Measurements from ENCODE around the gene EVPL.
"Not testable (repeated sequence)": the region's sequence is repeated elsewhere in the genome, so short reads cannot be mapped to it uniquely, and the experiment has no call there.

Gene EVPL

DNA sequence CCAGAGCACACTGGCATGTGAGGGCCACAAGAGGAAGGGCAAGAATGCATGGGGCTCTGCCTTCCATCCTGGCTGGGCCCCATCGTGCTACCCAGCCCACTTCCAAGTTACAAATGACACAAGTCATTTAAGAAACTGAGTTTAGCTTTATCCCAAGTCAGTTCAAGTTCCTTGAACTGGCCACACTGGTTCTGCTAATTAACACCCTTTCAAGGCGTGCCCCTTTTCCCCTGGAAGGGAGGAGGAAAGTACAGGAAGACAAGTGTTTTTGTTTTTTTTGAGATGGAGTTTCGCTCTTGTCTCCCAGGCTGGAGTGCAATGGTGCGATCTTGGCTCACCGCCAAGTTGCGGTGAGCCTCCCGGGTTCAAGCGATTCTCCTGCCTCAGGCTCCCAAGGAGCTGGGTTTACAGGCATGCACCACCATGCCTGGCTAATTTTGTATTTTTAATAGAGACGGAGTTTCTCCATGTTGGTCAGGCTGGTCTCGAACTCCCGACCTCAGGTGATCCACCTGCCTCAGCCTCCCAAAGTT, 17.4 kb upstream of the EVPL start:
- Histone ChIP-seq H3K36me3 (ENCODE audit: control insufficient read depth, insufficient read depth, low read length) (peaks cover 94% of the 10 kb centered on the region), H3K4me1 (ENCODE audit: control insufficient read depth, insufficient read depth, low read length) (peaks cover 14% of the 10 kb centered on the region; the same call in 1 of the 2 replicates)
- H3K9me3 ChIP-seq (ENCODE audit: control insufficient read depth, insufficient read depth, low read depth, low read length); H3K9ac ChIP-seq (ENCODE audit: low read length); H3K4me3 ChIP-seq (ENCODE audit: low read depth, low read length); H3K27me3 ChIP-seq (ENCODE audit: control insufficient read depth, insufficient read depth, low read length); H3K27ac ChIP-seq (ENCODE audit: low read depth, low read length): not testable (repeated sequence)

DNA sequence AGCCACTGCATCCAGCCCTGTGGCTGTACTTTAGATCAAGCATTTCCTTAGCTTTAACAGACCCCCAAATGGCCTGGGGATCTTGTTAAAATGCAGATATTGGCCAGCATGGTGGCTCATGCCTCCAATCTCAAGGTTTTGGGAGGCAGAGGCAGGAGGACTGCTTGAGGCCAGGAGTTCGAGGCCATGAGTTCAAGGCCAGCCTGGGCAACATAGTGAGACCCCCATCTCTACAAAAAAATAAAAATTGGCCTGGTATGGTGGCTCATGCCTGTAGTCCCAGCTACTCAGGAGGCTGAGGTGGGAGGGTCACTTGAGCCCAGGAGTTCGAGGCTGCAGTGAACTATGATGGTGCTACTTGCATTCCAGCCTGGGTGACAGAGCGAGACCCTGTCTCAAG, 15.8 kb upstream of the EVPL start:
- H3K27ac ChIP-seq (ENCODE audit: low read depth, low read length); H3K9me3 ChIP-seq (ENCODE audit: control insufficient read depth, insufficient read depth, low read depth, low read length); H3K9ac ChIP-seq (ENCODE audit: low read length); H3K4me3 ChIP-seq (ENCODE audit: low read depth, low read length); H3K27me3 ChIP-seq (ENCODE audit: control insufficient read depth, insufficient read depth, low read length): not testable (repeated sequence)
- Histone ChIP-seq H3K4me1 (ENCODE audit: control insufficient read depth, insufficient read depth, low read length) (peaks cover 10% of the 10 kb centered on the region; the same call in 1 of the 2 replicates), H3K36me3 (ENCODE audit: control insufficient read depth, insufficient read depth, low read length) (peaks cover 92% of the 10 kb centered on the region)

DNA sequence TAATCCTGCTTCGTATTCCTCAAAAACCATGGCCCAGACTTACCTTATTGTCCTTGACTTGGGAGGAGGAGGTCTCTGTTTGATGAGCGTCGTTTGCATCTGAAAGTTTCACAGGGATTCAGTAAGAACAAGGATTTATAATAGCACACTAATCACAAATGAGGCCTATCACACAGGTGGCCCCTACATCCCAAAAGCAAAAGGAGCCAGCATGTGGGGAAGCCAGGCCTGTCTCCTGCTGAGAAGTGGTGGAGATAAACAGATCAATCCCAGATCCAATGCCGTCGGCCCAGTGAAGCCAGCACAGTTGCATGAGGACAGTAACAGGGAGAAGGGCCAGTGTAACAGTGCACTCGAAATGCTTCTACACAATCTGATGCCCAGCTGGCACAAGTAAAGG, 13.3 kb upstream of the EVPL start:
- peaks cover 21% of the 10 kb centered on the region for H3K4me1 ChIP-seq (ENCODE audit: control insufficient read depth, insufficient read depth, low read length)
- H3K27me3 ChIP-seq (ENCODE audit: control insufficient read depth, insufficient read depth, low read length): no peaks in the 10 kb centered on the region
- H3K4me3 ChIP-seq (ENCODE audit: low read depth, low read length): no peak overlapping the region
- no peaks in the 10 kb centered on the region for H3K9me3 ChIP-seq (ENCODE audit: control insufficient read depth, insufficient read depth, low read depth, low read length)
- peaks cover 71% of the 10 kb centered on the region for H3K36me3 ChIP-seq (ENCODE audit: control insufficient read depth, insufficient read depth, low read length)
- H3K27ac ChIP-seq (ENCODE audit: low read depth, low read length): no peak overlapping the region
- no peak overlapping the region for H3K9ac ChIP-seq (ENCODE audit: low read length)

DNA sequence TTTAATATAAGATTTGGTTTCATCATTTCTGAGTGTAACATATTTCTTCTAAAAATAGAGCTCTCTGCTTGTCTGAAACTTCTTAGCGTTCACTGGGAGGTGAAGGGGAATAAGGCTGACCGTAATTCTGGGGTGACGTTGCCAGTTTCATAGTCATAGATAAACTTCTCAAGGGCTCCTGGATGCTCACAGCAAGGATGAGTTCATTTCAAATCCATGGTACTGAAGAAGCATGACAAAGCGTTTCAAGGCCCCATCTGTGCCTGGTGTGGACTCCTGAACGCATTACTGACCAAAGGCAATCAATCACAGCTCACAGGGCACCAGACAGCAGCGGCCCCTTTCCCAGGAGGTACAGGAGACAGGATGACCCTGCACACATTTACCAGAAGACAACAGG, 12.0 kb upstream of the EVPL start:
- Histone ChIP-seq H3K27me3 (ENCODE audit: control insufficient read depth, insufficient read depth, low read length) (no peaks in the 10 kb centered on the region), H3K27ac (ENCODE audit: low read depth, low read length) (no peak overlapping the region), H3K9me3 (ENCODE audit: control insufficient read depth, insufficient read depth, low read depth, low read length) (no peaks in the 10 kb centered on the region), H3K9ac (ENCODE audit: low read length) (no peak overlapping the region), H3K4me3 (ENCODE audit: low read depth, low read length) (no peak overlapping the region), H3K4me1 (ENCODE audit: control insufficient read depth, insufficient read depth, low read length) (peaks cover 21% of the 10 kb centered on the region), H3K36me3 (ENCODE audit: control insufficient read depth, insufficient read depth, low read length) (peaks cover 58% of the 10 kb centered on the region)

DNA sequence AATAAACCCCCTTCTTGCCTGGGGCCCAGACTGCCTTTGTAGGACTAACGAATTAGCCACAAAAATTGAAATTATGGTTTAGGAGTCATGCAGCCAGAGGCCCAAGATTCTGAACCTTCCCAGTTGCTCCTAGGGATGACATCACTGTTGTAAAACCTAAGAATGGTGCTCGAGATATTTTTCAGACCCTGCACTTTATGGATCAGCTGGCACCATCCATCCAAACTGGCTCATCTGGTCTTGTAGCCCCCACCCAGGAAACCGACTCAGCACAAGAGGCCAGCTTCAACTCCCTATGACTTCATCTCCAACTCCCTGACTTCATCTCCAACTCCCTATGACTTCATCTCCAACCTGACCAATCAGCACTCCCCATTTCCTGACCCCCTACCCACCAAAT, 10.9 kb upstream of the EVPL start:
- peaks cover 48% of the 10 kb centered on the region for H3K36me3 ChIP-seq (ENCODE audit: control insufficient read depth, insufficient read depth, low read length)
- no peak overlapping the region for H3K9ac ChIP-seq (ENCODE audit: low read length)
- peaks cover 21% of the 10 kb centered on the region for H3K4me1 ChIP-seq (ENCODE audit: control insufficient read depth, insufficient read depth, low read length)
- no peaks in the 10 kb centered on the region for H3K27me3 ChIP-seq (ENCODE audit: control insufficient read depth, insufficient read depth, low read length)
- H3K4me3 ChIP-seq (ENCODE audit: low read depth, low read length): no peak overlapping the region
- H3K27ac ChIP-seq (ENCODE audit: low read depth, low read length): no peak overlapping the region
- H3K9me3 ChIP-seq (ENCODE audit: control insufficient read depth, insufficient read depth, low read depth, low read length): peaks cover 4% of the 10 kb centered on the region; the same call in 1 of the 2 replicates

DNA sequence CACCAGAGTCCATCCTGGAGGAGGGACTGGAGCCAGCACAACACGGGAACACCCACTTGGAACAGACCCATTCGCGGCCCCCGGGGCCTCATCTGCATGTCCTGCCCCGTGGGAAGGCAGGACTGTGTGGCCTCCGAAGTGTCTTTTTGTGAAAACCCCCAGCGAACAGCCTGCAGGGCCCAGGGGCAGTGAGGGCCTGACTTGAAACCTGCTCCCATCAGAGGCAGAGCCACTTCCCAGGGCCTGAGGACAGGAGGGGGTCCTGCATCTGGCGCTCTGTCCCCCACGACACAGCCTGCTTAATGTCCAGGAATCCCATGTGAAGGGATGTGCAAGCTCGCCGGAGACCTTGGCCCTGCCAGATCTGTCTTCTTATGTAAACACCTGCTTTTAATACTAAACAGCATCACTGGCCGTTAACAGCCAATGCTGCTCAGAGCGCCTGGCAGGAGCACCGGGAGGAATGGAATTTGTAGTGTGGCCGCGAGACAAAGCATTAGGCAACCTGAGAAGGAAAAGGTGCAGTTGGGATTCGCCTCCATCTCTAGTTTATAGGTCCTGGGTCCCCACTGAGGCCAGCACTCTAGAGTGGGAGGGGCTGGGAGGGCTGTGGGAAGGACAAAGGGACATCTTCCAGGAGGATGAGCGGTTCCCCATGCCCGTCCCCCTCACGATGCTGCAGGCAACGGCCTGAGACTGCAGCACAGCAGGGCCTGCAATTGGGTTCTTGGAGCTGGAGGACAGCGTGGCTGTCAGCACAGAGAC, 9.6 kb upstream of the EVPL start:
- H3K9ac ChIP-seq (ENCODE audit: low read length): no peak overlapping the region
- no peak overlapping the region for H3K27ac ChIP-seq (ENCODE audit: low read depth, low read length)
- H3K9me3 ChIP-seq (ENCODE audit: control insufficient read depth, insufficient read depth, low read depth, low read length): peaks cover 5% of the 10 kb centered on the region; the same call in 1 of the 2 replicates
- peaks cover 21% of the 10 kb centered on the region for H3K4me1 ChIP-seq (ENCODE audit: control insufficient read depth, insufficient read depth, low read length)
- peaks cover 37% of the 10 kb centered on the region for H3K36me3 ChIP-seq (ENCODE audit: control insufficient read depth, insufficient read depth, low read length)
- no peak overlapping the region for H3K4me3 ChIP-seq (ENCODE audit: low read depth, low read length)
- H3K27me3 ChIP-seq (ENCODE audit: control insufficient read depth, insufficient read depth, low read length): no peaks in the 10 kb centered on the region

DNA sequence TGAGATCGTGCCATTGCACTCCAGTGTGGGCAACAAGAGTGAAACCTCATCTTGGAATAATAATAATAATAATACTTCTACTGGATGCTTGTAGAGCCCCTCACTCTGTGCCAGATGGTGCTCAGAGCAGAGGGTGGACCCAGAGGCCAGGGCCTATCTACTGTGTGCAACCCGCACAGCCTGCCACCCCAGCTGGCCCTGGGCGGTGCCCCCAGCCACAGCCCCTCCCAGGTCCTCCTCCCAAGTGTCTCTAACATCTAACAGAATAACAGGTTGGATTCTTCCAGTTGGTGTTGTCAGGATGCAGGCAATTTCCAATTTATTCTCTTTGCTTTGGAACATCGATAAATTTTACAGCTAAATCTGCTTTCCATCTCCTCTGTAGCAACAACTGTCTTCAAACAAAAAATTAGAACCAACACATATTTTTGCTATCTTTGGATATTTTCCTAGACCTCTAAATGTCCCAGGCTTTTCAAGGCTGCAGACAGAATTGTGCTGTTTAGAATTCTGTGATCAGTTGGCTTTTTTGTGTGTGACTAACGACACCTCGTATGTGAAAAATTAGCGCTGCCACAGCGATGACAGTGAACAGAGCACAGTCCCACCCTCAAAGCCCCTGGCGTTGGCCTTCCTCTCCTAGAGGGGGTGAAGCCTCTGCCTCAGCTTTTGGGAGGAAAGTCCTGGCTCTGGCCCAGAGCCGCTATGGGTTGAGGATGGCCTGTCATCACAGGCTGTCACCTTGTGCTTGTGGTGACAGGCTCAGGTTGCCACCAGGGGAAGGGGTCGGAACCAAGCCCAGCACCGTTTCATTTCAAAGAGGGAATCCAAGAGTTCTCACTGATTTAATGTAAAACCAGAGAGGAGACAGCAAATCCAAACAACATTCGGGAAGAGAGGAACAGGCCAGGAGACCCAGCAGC, 7.6 kb upstream of the EVPL start:
- H3K9me3 ChIP-seq (ENCODE audit: control insufficient read depth, insufficient read depth, low read depth, low read length): peaks cover 5% of the 10 kb centered on the region; the same call in 1 of the 2 replicates
- H3K9ac ChIP-seq (ENCODE audit: low read length): no peak overlapping the region
- no peak overlapping the region for H3K27ac ChIP-seq (ENCODE audit: low read depth, low read length)
- H3K27me3 ChIP-seq (ENCODE audit: control insufficient read depth, insufficient read depth, low read length): no peaks in the 10 kb centered on the region
- peaks cover 17% of the 10 kb centered on the region for H3K36me3 ChIP-seq (ENCODE audit: control insufficient read depth, insufficient read depth, low read length)
- H3K4me3 ChIP-seq (ENCODE audit: low read depth, low read length): no peak overlapping the region
- peaks cover 13% of the 10 kb centered on the region for H3K4me1 ChIP-seq (ENCODE audit: control insufficient read depth, insufficient read depth, low read length)

DNA sequence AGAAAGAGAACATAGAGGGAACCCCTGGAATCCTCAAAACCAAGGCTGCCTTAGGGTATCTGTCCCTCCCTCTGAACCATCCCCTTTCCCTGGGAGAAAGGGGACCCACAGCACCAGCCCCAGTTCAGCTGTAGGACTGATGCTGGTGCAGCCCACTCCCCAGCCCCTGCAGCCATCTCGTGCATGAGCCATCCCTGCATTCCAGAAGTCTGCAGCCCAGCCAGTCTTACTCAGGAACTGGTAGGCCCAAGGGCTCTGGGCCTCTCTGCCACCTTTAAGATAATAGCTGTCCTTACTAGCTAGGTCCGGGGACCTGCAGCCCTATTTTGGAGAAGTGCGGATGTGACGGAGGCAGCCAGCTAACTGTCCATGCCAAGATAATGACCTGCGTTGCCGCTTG, 6.0 kb upstream of the EVPL start:
- H3K4me3 ChIP-seq (ENCODE audit: low read depth, low read length): no peak overlapping the region

DNA sequence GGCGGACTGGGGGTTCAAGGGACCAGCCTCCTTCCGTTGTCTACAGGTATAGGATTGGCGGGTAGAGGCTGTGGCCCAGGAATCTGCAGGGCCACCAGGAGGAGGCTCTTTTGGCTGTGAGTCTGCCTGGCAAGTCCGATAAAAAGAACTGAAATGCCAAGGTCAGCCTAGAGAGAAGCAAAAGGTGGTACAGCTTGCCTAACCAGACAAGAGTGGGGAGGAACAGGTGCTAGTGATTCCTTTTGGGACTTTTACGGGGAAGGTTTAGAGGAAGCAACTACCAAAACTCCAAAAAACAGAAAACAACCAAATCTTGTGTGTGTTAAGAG, 5.6 kb upstream of the EVPL start:
- no peak overlapping the region for H3K4me3 ChIP-seq (ENCODE audit: low read depth, low read length)
- no peaks in the 10 kb centered on the region for H3K27me3 ChIP-seq (ENCODE audit: control insufficient read depth, insufficient read depth, low read length)
- H3K9me3 ChIP-seq (ENCODE audit: control insufficient read depth, insufficient read depth, low read depth, low read length): peaks cover 5% of the 10 kb centered on the region; the same call in 1 of the 2 replicates
- peaks cover 22% of the 10 kb centered on the region for H3K4me1 ChIP-seq (ENCODE audit: control insufficient read depth, insufficient read depth, low read length)
- H3K27ac ChIP-seq (ENCODE audit: low read depth, low read length): no peak overlapping the region
- H3K9ac ChIP-seq (ENCODE audit: low read length): no peak overlapping the region
- H3K36me3 ChIP-seq (ENCODE audit: control insufficient read depth, insufficient read depth, low read length): no peaks in the 10 kb centered on the region

More for the DNA sequence above, 6.0 kb upstream of the EVPL start:
- Histone ChIP-seq H3K36me3 (ENCODE audit: control insufficient read depth, insufficient read depth, low read length) (peaks cover 1% of the 10 kb centered on the region; the same call in 1 of the 2 replicates), H3K27me3 (ENCODE audit: control insufficient read depth, insufficient read depth, low read length) (no peaks in the 10 kb centered on the region), H3K27ac (ENCODE audit: low read depth, low read length) (no peak overlapping the region), H3K9ac (ENCODE audit: low read length) (no peak overlapping the region), H3K9me3 (ENCODE audit: control insufficient read depth, insufficient read depth, low read depth, low read length) (peaks cover 5% of the 10 kb centered on the region; the same call in 1 of the 2 replicates), H3K4me1 (ENCODE audit: control insufficient read depth, insufficient read depth, low read length) (peaks cover 22% of the 10 kb centered on the region)

DNA sequence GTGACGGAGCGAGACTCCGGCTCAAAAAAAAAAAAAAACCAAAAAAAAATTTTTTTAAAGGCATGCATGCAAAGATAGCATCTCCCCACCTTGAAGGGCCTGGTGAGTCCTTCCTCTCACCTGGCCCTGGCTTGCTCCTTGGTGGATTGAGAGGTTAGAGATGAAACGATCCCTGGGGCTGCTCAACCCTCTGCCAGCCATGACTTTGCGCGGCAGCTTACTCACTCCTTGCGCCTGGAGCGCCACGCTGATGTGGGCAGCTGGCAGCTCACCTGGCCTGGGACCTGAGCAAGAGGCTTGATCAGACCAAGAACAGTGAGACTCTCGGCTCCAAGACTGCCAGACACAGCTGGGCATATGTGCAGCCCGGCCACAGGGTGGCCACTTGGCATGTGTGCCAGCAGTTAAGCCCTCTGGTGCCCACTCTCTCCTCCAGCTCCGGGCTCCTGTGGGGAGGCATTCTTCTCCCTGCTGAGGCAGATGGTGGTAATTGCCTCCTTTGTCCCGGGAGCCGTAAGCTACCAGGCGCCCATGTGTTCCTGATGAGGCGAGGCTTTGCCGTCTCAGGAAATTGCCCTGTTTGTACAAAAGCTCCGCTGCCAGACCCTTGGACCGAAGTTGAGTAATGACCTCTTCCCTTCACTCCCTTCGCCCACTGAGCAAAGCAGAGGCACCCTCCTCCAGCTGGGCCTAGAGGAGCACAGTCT, 5.1 kb upstream of the EVPL start:
- no peak overlapping the region for H3K4me3 ChIP-seq (ENCODE audit: low read depth, low read length)
- H3K4me1 ChIP-seq (ENCODE audit: control insufficient read depth, insufficient read depth, low read length): peaks cover 23% of the 10 kb centered on the region
- H3K27me3 ChIP-seq (ENCODE audit: control insufficient read depth, insufficient read depth, low read length): no peaks in the 10 kb centered on the region
- H3K36me3 ChIP-seq (ENCODE audit: control insufficient read depth, insufficient read depth, low read length): no peaks in the 10 kb centered on the region
- no peak overlapping the region for H3K27ac ChIP-seq (ENCODE audit: low read depth, low read length)
- H3K9me3 ChIP-seq (ENCODE audit: control insufficient read depth, insufficient read depth, low read depth, low read length): peaks cover 5% of the 10 kb centered on the region; the same call in 1 of the 2 replicates
- H3K9ac ChIP-seq (ENCODE audit: low read length): no peak overlapping the region

Measured in HUES6 (cell line).